K562 (cell line): ENCODE results near the gene TMF1. TPM values are rescaled to one million over a fixed set of nuclear protein-coding genes. Genes with fewer than 3 reads are reported as not detected.

ENCODE experiments used
- ATAC-seq: fragments of 200-7000 bp; cut with Tn5 transposase; 3 replicates; pipeline ENCODE4 v1.9.1; 2020; ENCODE audit warnings: moderate library complexity
- BruUV-seq: library from RNA; stranded (reverse); fragments of 400-500 nt; replicated peaks from 2 replicates; lab custom pipeline; 2021; lab: Mats Ljungman, UMichigan
- CTCF ChIA-PET: fragments of 300-600 bp; formaldehyde crosslinking; extraction: SDS; loops from one replicate; lab custom pipeline; 2021; ENCODE audit warnings: low intra/inter-chr PET ratio; lab: Yijun Ruan, JAX
- POLR2A ChIA-PET: fragments of 300-600, 350-650 bp; sonication (Branson Sonifier 250); formaldehyde crosslinking; extraction: SDS; loops from one replicate; lab custom pipeline; 2021; ENCODE audit warnings: antibody characterized with exemption, inconsistent platforms; lab: Yijun Ruan, JAX
- DNase-seq, 4 experiments: peaks; one replicate each; pipeline versions ENCODE4 v3.0.0 to v3.0.0-alpha.2; 2011 to 2018; ENCODE audit warnings: low spot score in 3 of 4, mixed read lengths in 3 of 4; ENCODE audit errors: extremely low read depth in 1 of 4
- FAIRE-seq: peaks from 2 replicates; lab custom pipeline; 2011; peaks lifted over from hg19 to GRCh38; lab: Jason Lieb, UNC
- H2AFZ ChIP-seq: 2 replicates; pipeline ENCODE4 v1.6.0; 2011; ENCODE audit warnings: low read depth, low read length, control low read depth, inconsistent platforms
- H3K27ac ChIP-seq: fragments of 200-600 bp; 3 replicates; pipeline ENCODE4 v1.8.0; 2011; ENCODE audit warnings: low read depth, mild to moderate bottlenecking, control low read depth, inconsistent platforms, low read length, moderate library complexity, mixed read lengths; ENCODE audit errors: extremely low read depth
- H3K27me3 ChIP-seq, 2 experiments: fragments of 300-600 bp in 1 of 2; 2 replicates in 1 of 2; 3 replicates in 1 of 2; pipeline versions ENCODE4 v1.6.0 to v1.8.0; 2011; ENCODE audit warnings: inconsistent platforms in 2 of 2, low read length in 2 of 2, mild to moderate bottlenecking in 1 of 2, mixed read lengths in 1 of 2, moderate library complexity in 1 of 2; ENCODE audit not compliant: control insufficient read depth in 2 of 2, insufficient read depth in 2 of 2
- H3K36me3 ChIP-seq: fragments of 300-600 bp; 3 replicates; pipeline ENCODE4 v1.8.0; 2011; ENCODE audit warnings: mild to moderate bottlenecking, low read length, inconsistent platforms; ENCODE audit not compliant: control insufficient read depth, insufficient read depth
- H3K4me1 ChIP-seq, 2 experiments: fragments of 200-600 bp in 1 of 2; replicated peaks in 1 of 2; 2 replicates in 1 of 2; 3 replicates in 1 of 2; pipeline versions ENCODE4 v1.5.1 to v1.8.0; 2011; ENCODE audit warnings: inconsistent platforms in 2 of 2, low read length in 2 of 2, mild to moderate bottlenecking in 1 of 2, mixed read lengths in 1 of 2, moderate library complexity in 1 of 2; ENCODE audit not compliant: control insufficient read depth in 2 of 2, insufficient read depth in 2 of 2
- H3K4me2 ChIP-seq: 2 replicates; pipeline ENCODE4 v1.6.1; 2011; ENCODE audit warnings: low read length, control low read depth, inconsistent platforms, mixed read lengths; ENCODE audit not compliant: insufficient read depth
- H3K4me3 ChIP-seq: fragments of 200-600 bp; sonication (generic), shearing (Covaris generic); 2 replicates; pipeline ENCODE4 v1.5.1; 2016; ENCODE audit warnings: control low read depth, inconsistent platforms
- H3K79me2 ChIP-seq: fragments of 200-600 bp; 3 replicates; pipeline ENCODE4 v1.8.0; 2011; ENCODE audit warnings: low read length, inconsistent platforms; ENCODE audit not compliant: control insufficient read depth, insufficient read depth
- H3K9ac ChIP-seq, 2 experiments: 2 replicates each; pipeline versions ENCODE4 v1.6.0 to v1.6.1; 2011; ENCODE audit warnings: low read depth in 2 of 2, low read length in 2 of 2, control low read depth in 1 of 2, inconsistent platforms in 1 of 2, mild to moderate bottlenecking in 1 of 2, mixed read lengths in 1 of 2; ENCODE audit not compliant: insufficient read depth in 1 of 2
- H3K9me1 ChIP-seq: one replicate; pipeline ENCODE4 v1.6.0; 2011; ENCODE audit warnings: inconsistent platforms, mild to moderate bottlenecking, low read length, moderate library complexity; ENCODE audit not compliant: control insufficient read depth, insufficient read depth
- H3K9me3 ChIP-seq: replicated peaks from 2 replicates; pipeline ENCODE4 v1.5.1; 2011; ENCODE audit warnings: low read depth, low read length, inconsistent platforms; ENCODE audit not compliant: control insufficient read depth, insufficient read depth
- H4K20me1 ChIP-seq: replicated peaks from 2 replicates; pipeline ENCODE4 v1.6.1; 2011; ENCODE audit warnings: low read length, inconsistent platforms, mixed read lengths; ENCODE audit not compliant: control insufficient read depth, insufficient read depth
- ARID1B ChIP-seq: fragments of 450-650 bp; IDR thresholded peaks from 2 replicates; pipeline ENCODE4 v1.6.1; 2016; ENCODE audit warnings: antibody characterized with exemption, mild to moderate bottlenecking, inconsistent platforms
- CBFA2T3 ChIP-seq: fragments of 450-650 bp; IDR thresholded peaks from 2 replicates; pipeline ENCODE4 v1.6.1; 2017
- E2F4 ChIP-seq: sonication (generic); formaldehyde crosslinking; IDR thresholded peaks from 2 replicates; pipeline ENCODE4 v1.8.0; 2022; ENCODE audit warnings: mild to moderate bottlenecking, low read depth, missing genetic modification reagents
- ERF ChIP-seq: fragments of 450-650 bp; formaldehyde crosslinking; IDR thresholded peaks from 2 replicates; pipeline ENCODE4 v1.4.0; 2020; ENCODE audit warnings: mild to moderate bottlenecking, mixed read lengths
- FOXO4 ChIP-seq: fragments of 450-650 bp; formaldehyde crosslinking; IDR thresholded peaks from 2 replicates; pipeline ENCODE4 v1.4.0; 2020; ENCODE audit warnings: mild to moderate bottlenecking, moderate library complexity
- KDM2B ChIP-seq: fragments of 250-450 bp; sonication (Bioruptor Pico); IDR thresholded peaks from 2 replicates; pipeline ENCODE4 v1.8.0; 2021; ENCODE audit warnings: mild to moderate bottlenecking, moderate library complexity
- KLF13 ChIP-seq: fragments of 450-650 bp; IDR thresholded peaks from 2 replicates; pipeline ENCODE4 v1.6.1; 2016; ENCODE audit warnings: missing genetic modification characterization, low read depth, mild to moderate bottlenecking, missing compliant biosample characterization, moderate library complexity, borderline replicate concordance
- MLLT1 ChIP-seq, 2 experiments: fragments of 450-650 bp; IDR thresholded peaks; 2 replicates each; pipeline ENCODE4 v1.6.1; 2016
- NFE2L1 ChIP-seq: fragments of 450-650 bp; IDR thresholded peaks from 2 replicates; pipeline ENCODE4 v1.6.1; 2016; ENCODE audit warnings: missing genetic modification characterization, low read depth, mild to moderate bottlenecking, missing compliant biosample characterization, moderate library complexity, borderline replicate concordance
- RNF219 ChIP-seq: fragments of 250-450 bp; sonication (Bioruptor Pico); IDR thresholded peaks from 2 replicates; pipeline ENCODE4 v1.5.0; 2022; ENCODE audit warnings: mild to moderate bottlenecking
- SMAD3 ChIP-seq: fragments of 450-650 bp; formaldehyde crosslinking; conservative IDR thresholded peaks from 2 replicates; pipeline ENCODE4 v1.4.0; 2020; ENCODE audit warnings: mild to moderate bottlenecking
- SMARCE1 ChIP-seq: fragments of 450-650 bp; IDR thresholded peaks from 2 replicates; pipeline ENCODE4 v1.7.1; 2016; ENCODE audit warnings: mild to moderate bottlenecking
- ZBTB1 ChIP-seq: sonication (generic); formaldehyde crosslinking; IDR thresholded peaks from 2 replicates; pipeline ENCODE4 v1.8.1; 2023; ENCODE audit warnings: missing genetic modification reagents, low read depth, mild to moderate bottlenecking, borderline replicate concordance
- ZNF140 ChIP-seq: fragments of 250-450 bp; sonication (Bioruptor Pico); IDR thresholded peaks from 2 replicates; pipeline ENCODE4 v1.8.0; 2021; ENCODE audit warnings: moderate library complexity, mild to moderate bottlenecking, inconsistent platforms
- WGBS: fragments of 100-300 bp; shearing (Covaris generic); methylation state at CpG from one replicate; pipeline ENCODE4 v1.1.6; 2016; ENCODE audit warnings: low coverage, mixed read lengths; ENCODE audit not compliant: insufficient coverage; ENCODE audit errors: missing lambda C conversion rate; 5-methylcytosine and 5-hydroxymethylcytosine counted together
- in situ Hi-C: fragments of 300-500 bp; cut with MboI; formaldehyde crosslinking; loops from 4 replicates; pipeline ENCODE4 v1.15.0; 2018; ENCODE audit warnings: inconsistent platforms, mixed read lengths
- intact Hi-C: fragments of 100-400 bp; cut with micrococcal nuclease; formaldehyde crosslinking; loops from 2 replicates; pipeline ENCODE4 v1.14.2; 2022
- polyA plus RNA-seq, 8 experiments: library from polyadenylated mRNA; depleted of rRNA in 4 of 8; stranded (reverse) in 5 of 8; unstranded in 3 of 8; fragments of >200 nt; fragmentation: Nextera tagmentation in 2 of 8; fragmentation: Illumina TruSeq in 1 of 8; extraction: Ambion mirVana in 2 of 8; extraction: Trizol in 1 of 8; gene quantifications; 2 replicates each; pipeline versions ENCODE4 v1.2.1 to v1.2.3, GENCODE V29; 2011 to 2014; ENCODE audit warnings: inconsistent platforms in 1 of 8, missing spikeins in 1 of 8
- total RNA-seq, 7 experiments: library from RNA; depleted of rRNA in 6 of 7; stranded (reverse); fragments of >200 nt in 6 of 7; fragmentation: Illumina TruSeq in 2 of 7; extraction: Trizol in 2 of 7; gene quantifications; 2 replicates each; pipeline versions ENCODE4 v1.2.1 to v1.2.3, GENCODE V29; 2011 to 2021; ENCODE audit warnings: low replicate concordance in 1 of 7

The TMF1 gene
- total and polyA plus RNA-seq, 9 of the 15 experiments (the other 6 are each of a cell fraction or from before 2014, with no cell fraction given) = 3.1 to 13.9 (median 10.3) TPM

- no peak for TF ChIP-seq FOXO4 (CRISPR knock-in tag)
- TF ChIP-seq NFE2L1 = no peak
- no peak for TF ChIP-seq ERF (CRISPR knock-in tag)
- TF ChIP-seq ZBTB1 = no peak
- TF ChIP-seq ZNF140 (CRISPR knock-in tag) = no peak
Observed at GRCh38 chr3:68977486-68978167, 74.5 kb downstream of the TMF1 start (continued).

GRCh38 chr3:68974711-68975110 is 77.4 kb downstream of the TMF1 start:
- DNase-seq (no peak), ATAC-seq (no peak), FAIRE-seq (no peak)
- Histone ChIP-seq H3K4me3 (no peak overlapping the region), H3K4me1 (no peaks in the 10 kb centered on the region), H3K9me3 (no peaks in the 10 kb centered on the region), H3K27ac (no peak overlapping the region), H3K9ac (no peak overlapping the region), H3K27me3 (no peaks in the 10 kb centered on the region; a peak in 2 of 5 replicates), H2AFZ (no peak overlapping the region), H3K36me3 (peaks cover 23% of the 10 kb centered on the region; the same call in 1 of the 3 replicates), H3K4me2 (no peak overlapping the region), H4K20me1 (no peaks in the 10 kb centered on the region; the same call in 1 of the 2 replicates), H3K9me1 (no peaks in the 10 kb centered on the region), H3K79me2 (no peaks in the 10 kb centered on the region)
- 13% methylated on average over 5 of the region's 5 CpGs for WGBS
- TF ChIP-seq SMAD3 (CRISPR knock-in tag) (no peak), KLF13 (tag) (no peak), SMARCE1 (no peak), KDM2B (CRISPR knock-in tag) (no peak), MLLT1 (IDR thresholded peaks at IDR 0.05) (no peak), RNF219 (CRISPR knock-in tag) (no peak), E2F4 (CRISPR knock-in tag) (no peak), ARID1B (no peak), CBFA2T3 (no peak)
- ChIA-PET CTCF (no interaction called here), POLR2A (no interaction called here)
- in situ Hi-C loops = no loop called here
- no TSS peak for BruUV-seq
- intact Hi-C loops = loop anchor here (5.0 kb wide), 1 partner anchor 97 kb away; no protein-coding TSS in a partner anchor
